ENCODE measurements around the gene BTBD7. TPM values are rescaled to one million over a fixed set of nuclear protein-coding genes. Genes with fewer than 3 reads are reported as not detected.

The BTBD7 gene
- total RNA-seq, 1 experiment from 2014 or later = 24.7 TPM

DNA sequence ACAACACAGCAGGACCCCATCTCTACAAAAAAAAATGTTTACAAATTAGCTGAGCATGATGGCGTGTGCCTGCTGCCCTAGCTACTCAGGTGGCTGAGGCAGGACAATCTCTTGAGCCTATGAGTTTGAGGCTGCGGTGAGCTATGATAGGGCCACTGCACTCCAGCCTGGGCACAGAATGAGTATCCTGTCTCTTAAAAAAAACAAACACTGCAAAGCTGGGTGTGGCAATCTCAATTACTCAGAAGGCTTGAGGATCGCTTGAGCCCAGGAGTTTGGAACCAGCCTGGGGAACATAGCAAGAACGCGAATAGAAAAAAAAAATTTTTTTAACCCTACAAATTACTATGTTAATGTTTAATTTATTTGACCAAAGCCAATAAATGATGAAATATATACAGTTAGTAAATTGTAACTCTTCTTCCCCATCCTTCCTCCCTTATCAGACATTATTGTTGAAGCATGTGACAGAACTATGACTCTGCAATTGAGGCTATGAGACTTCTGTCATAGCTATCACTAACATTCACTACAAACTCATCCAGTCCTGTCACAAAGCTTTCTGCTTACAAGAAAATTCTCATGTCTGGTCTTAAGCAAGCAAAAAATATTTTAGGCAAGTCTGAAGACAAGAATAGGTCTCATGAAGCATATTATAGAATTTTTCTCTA, 9.8 kb downstream of the BTBD7 start:
- Histone ChIP-seq H3K27ac (ENCODE audit: low read length) (no peak overlapping the region), H3K36me3 (ENCODE audit: control insufficient read depth, insufficient read depth, low read length) (no peaks in the 10 kb centered on the region), H3K4me1 (ENCODE audit: control insufficient read depth, insufficient read depth, low read length) (peaks cover 19% of the 10 kb centered on the region), H3K27me3 (ENCODE audit: control insufficient read depth, insufficient read depth, low read length) (no peaks in the 10 kb centered on the region), H3K4me3 (ENCODE audit: low read depth in 2 of 2, low read length in 2 of 2) (no peak overlapping the region), H3K9me3 (ENCODE audit: control insufficient read depth, insufficient read depth, low read depth, low read length) (no peaks in the 10 kb centered on the region)
- CTCF ChIA-PET = no interaction called here
- intact Hi-C loops (cut with micrococcal nuclease; ENCODE audit: unreplicated experiment) (no loop called here), in situ Hi-C loops (cut with HindIII; ENCODE audit: low pct_unique_long_range_greater_than_20kb, low sequenced_read_pairs) (no loop called here)
- no TSS peak for BruUV-seq (replicated peaks)
- no peak for DNase-seq (ENCODE audit: low read depth, low spot score)
- POLR2A ChIA-PET = no interaction called here
- no peak for ATAC-seq
- TF ChIP-seq, protein P1, sequence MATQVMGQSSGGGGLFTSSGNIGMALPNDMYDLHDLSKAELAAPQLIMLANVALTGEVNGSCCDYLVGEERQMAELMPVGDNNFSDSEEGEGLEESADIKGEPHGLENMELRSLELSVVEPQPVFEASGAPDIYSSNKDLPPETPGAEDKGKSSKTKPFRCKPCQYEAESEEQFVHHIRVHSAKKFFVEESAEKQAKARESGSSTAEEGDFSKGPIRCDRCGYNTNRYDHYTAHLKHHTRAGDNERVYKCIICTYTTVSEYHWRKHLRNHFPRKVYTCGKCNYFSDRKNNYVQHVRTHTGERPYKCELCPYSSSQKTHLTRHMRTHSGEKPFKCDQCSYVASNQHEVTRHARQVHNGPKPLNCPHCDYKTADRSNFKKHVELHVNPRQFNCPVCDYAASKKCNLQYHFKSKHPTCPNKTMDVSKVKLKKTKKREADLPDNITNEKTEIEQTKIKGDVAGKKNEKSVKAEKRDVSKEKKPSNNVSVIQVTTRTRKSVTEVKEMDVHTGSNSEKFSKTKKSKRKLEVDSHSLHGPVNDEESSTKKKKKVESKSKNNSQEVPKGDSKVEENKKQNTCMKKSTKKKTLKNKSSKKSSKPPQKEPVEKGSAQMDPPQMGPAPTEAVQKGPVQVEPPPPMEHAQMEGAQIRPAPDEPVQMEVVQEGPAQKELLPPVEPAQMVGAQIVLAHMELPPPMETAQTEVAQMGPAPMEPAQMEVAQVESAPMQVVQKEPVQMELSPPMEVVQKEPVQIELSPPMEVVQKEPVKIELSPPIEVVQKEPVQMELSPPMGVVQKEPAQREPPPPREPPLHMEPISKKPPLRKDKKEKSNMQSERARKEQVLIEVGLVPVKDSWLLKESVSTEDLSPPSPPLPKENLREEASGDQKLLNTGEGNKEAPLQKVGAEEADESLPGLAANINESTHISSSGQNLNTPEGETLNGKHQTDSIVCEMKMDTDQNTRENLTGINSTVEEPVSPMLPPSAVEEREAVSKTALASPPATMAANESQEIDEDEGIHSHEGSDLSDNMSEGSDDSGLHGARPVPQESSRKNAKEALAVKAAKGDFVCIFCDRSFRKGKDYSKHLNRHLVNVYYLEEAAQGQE (IDR thresholded peaks at IDR 0.05; ENCODE audit: insufficient read depth in 1 of 2, low read depth in 2 of 2, low read length in 1 of 2) = no peak
- no peak for TF ChIP-seq POLR2AphosphoS5 (IDR thresholded peaks at IDR 0.05; ENCODE audit: low read depth, low read length)
- no peak for TF ChIP-seq TCF7L2 (IDR thresholded peaks at IDR 0.05; ENCODE audit: low read depth, low read length)
- TF ChIP-seq, protein P2, sequence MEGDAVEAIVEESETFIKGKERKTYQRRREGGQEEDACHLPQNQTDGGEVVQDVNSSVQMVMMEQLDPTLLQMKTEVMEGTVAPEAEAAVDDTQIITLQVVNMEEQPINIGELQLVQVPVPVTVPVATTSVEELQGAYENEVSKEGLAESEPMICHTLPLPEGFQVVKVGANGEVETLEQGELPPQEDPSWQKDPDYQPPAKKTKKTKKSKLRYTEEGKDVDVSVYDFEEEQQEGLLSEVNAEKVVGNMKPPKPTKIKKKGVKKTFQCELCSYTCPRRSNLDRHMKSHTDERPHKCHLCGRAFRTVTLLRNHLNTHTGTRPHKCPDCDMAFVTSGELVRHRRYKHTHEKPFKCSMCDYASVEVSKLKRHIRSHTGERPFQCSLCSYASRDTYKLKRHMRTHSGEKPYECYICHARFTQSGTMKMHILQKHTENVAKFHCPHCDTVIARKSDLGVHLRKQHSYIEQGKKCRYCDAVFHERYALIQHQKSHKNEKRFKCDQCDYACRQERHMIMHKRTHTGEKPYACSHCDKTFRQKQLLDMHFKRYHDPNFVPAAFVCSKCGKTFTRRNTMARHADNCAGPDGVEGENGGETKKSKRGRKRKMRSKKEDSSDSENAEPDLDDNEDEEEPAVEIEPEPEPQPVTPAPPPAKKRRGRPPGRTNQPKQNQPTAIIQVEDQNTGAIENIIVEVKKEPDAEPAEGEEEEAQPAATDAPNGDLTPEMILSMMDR (IDR thresholded peaks at IDR 0.05) = no peak
- no peak for TF ChIP-seq SIN3A (IDR thresholded peaks at IDR 0.05; ENCODE audit: borderline replicate concordance, insufficient read depth, low read depth, low read length)

DNA sequence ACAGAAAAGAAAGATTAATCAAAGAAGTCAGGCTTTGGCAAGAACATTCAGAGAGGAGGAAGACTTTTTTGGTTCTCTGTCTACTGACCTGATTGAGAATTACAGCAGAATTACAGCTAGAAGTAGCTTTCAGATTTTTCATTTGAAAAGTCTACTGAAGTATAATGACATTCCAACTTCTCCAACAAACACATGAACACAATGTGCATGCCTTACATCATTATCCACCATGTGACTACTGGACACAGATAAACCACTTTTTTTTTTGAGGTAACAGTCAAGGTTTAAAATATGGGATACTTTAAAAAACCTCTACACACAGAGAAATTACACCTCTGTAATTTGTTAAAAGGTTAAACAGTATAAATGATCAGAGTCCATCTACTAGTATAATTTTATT, 12.3 kb downstream of the BTBD7 start:
- POLR2A ChIA-PET = no interaction called here
- BruUV-seq (replicated peaks) = no TSS peak
- no peaks in the 10 kb centered on the region for H3K27me3 ChIP-seq (ENCODE audit: control insufficient read depth, insufficient read depth, low read length)
- CTCF ChIA-PET = no interaction called here
- TF ChIP-seq, protein P2 (IDR thresholded peaks at IDR 0.05) = no peak
- TF ChIP-seq SIN3A (IDR thresholded peaks at IDR 0.05; ENCODE audit: borderline replicate concordance, insufficient read depth, low read depth, low read length) = no peak
- TF ChIP-seq, protein P1 (IDR thresholded peaks at IDR 0.05; ENCODE audit: insufficient read depth in 1 of 2, low read depth in 2 of 2, low read length in 1 of 2) = no peak
- TF ChIP-seq POLR2AphosphoS5 (IDR thresholded peaks at IDR 0.05; ENCODE audit: low read depth, low read length) = no peak
- no peak for TF ChIP-seq TCF7L2 (IDR thresholded peaks at IDR 0.05; ENCODE audit: low read depth, low read length)
- intact Hi-C loops (cut with micrococcal nuclease; ENCODE audit: unreplicated experiment) (no loop called here), in situ Hi-C loops (cut with HindIII; ENCODE audit: low pct_unique_long_range_greater_than_20kb, low sequenced_read_pairs) (no loop called here)
- H3K9me3 ChIP-seq (ENCODE audit: control insufficient read depth, insufficient read depth, low read depth, low read length) = no peaks in the 10 kb centered on the region
- H3K4me1 ChIP-seq (ENCODE audit: control insufficient read depth, insufficient read depth, low read length) = peaks cover 22% of the 10 kb centered on the region
- no peak for DNase-seq (ENCODE audit: low read depth, low spot score)
- no peaks in the 10 kb centered on the region for H3K36me3 ChIP-seq (ENCODE audit: control insufficient read depth, insufficient read depth, low read length)
- H3K27ac ChIP-seq (ENCODE audit: low read length) = no peak overlapping the region
- ATAC-seq = no peak
- H3K4me3 ChIP-seq (ENCODE audit: low read depth in 2 of 2, low read length in 2 of 2) = no peak overlapping the region

Measured in Panc1 (cell line).